GM12873 (cell line): ENCODE measurements around the gene AP1S2.

Experiments
- TF ChIP-seq, protein P1 (sequence below): IDR thresholded peaks from 2 replicates; pipeline ENCODE4 v1.5.1; 2012; ENCODE audit warnings: low read depth, mild to moderate bottlenecking, moderate library complexity, low read length, control low read depth; ENCODE audit not compliant: insufficient read depth; ENCODE audit errors: missing control alignments

AP1S2 gene

DNA sequence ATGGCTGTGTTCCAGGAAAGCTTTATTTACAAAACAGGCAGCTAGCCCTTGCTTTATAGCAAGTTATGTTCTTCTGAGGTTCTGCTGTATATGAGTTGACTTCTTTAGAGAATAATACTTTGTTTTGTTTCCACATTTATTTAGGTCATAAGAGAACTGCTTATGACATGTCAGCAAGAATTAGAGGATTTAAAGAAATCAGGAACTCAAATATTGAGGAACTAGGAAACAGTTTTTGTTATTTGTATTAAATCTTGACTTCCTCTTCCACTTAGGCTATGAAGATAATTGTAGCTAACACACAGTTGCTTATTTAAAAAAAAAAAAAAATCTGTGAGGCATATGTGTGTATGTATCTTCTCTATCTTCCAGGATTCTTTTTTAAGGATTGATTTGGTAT lies 50.0 kb downstream of the AP1S2 start:
- TF ChIP-seq, protein P1, sequence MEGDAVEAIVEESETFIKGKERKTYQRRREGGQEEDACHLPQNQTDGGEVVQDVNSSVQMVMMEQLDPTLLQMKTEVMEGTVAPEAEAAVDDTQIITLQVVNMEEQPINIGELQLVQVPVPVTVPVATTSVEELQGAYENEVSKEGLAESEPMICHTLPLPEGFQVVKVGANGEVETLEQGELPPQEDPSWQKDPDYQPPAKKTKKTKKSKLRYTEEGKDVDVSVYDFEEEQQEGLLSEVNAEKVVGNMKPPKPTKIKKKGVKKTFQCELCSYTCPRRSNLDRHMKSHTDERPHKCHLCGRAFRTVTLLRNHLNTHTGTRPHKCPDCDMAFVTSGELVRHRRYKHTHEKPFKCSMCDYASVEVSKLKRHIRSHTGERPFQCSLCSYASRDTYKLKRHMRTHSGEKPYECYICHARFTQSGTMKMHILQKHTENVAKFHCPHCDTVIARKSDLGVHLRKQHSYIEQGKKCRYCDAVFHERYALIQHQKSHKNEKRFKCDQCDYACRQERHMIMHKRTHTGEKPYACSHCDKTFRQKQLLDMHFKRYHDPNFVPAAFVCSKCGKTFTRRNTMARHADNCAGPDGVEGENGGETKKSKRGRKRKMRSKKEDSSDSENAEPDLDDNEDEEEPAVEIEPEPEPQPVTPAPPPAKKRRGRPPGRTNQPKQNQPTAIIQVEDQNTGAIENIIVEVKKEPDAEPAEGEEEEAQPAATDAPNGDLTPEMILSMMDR: no peak

GRCh38 chrX:15797707-15798106 lies 56.9 kb downstream of the AP1S2 start:
- TF ChIP-seq, protein P1: no peak

- TF ChIP-seq, protein P1: no peak
Measured at GRCh38 chrX:15790769-15791290, 63.8 kb downstream of the AP1S2 start.

GRCh38 chrX:15789979-15790768 lies 64.4 kb downstream of the AP1S2 start, which contains the start of gene ZRSR2:
Gene ZRSR2, plus strand, starts transcription at chrX:15790484. Its CDS starts 12 bp downstream, at chrX:15790496.
- TF ChIP-seq, protein P1: no peak

GRCh38 chrX:15786915-15787314 lies 67.7 kb downstream of the AP1S2 start:
- TF ChIP-seq, protein P1: no peak

DNA sequence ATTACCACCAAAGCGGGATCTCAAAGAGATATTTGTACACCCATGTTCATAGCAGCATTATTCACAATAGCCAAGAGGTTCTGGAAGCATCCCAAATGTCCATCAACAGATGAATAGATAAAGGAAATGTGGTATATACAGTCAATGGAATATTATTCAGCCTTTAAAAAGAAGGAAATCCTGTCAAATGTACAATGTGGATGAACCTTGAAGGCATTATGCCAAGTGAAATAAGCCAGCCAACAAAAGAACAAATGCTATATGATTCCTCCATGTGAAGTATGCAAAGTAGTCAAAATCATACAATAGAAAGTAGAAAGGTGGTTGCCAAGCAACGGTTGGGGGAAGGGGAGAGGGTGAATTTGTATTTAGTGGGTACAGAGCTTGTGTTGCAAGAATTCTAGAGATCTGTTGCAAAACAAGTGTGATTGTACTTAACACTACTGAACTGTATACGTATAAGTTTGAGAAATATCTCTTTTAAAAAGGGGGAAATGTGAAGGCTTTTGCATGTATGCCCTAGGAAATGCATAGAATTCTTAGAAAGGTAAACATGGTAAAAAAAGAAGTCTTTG lies 69.3 kb downstream of the AP1S2 start:
- TF ChIP-seq, protein P1: no peak

GRCh38 chrX:15781961-15782699 lies 72.5 kb downstream of the AP1S2 start:
- TF ChIP-seq, protein P1: no peak
